Adrenal gland (tissue), 12 donors: ENCODE results near the gene PTPRQ. TPM values are rescaled to one million over a fixed set of nuclear protein-coding genes. Genes with fewer than 3 reads are reported as not detected.

Experiments
- DNase-seq, 7 donors: peaks; one replicate each; pipeline ENCODE4 v3.0.0-alpha.2; 2019 to 2020
- H3K27ac ChIP-seq, 5 donors: fragments of 200-600 bp; sonication (generic) in 4 of 5; 1 replicate in 3 of 5; 2 replicates in 2 of 5; pipeline versions ENCODE4 v1.5.1 to v1.8.0; 2016 to 2020; ENCODE audit warnings: mild to moderate bottlenecking in 1 of 5
- H3K27me3 ChIP-seq: fragments of 200-600 bp; 2 replicates; pipeline ENCODE4 v1.8.0; 2021
- H3K36me3 ChIP-seq, 2 donors: fragments of 200-600 bp; replicated peaks in 1 of 2; 1 replicate in 1 of 2; 2 replicates in 1 of 2; pipeline versions ENCODE4 v1.5.1 to v1.8.0; 2018 to 2022
- H3K4me1 ChIP-seq, 2 donors: fragments of 200-600 bp; replicated peaks in 1 of 2; 1 replicate in 1 of 2; 2 replicates in 1 of 2; pipeline versions ENCODE4 v1.5.1 to v1.8.0; 2018 to 2021
- H3K4me3 ChIP-seq, 4 donors: fragments of 200-600 bp; sonication (generic) in 3 of 4; one replicate each; pipeline ENCODE4 v1.5.1; 2016 to 2018
- H3K9me3 ChIP-seq, 3 donors: fragments of 200-600 bp; sonication (generic) in 1 of 3; replicated peaks in 1 of 3; 1 replicate in 2 of 3; 2 replicates in 1 of 3; pipeline versions ENCODE4 v1.5.1 to v1.8.0; 2016 to 2021
- CTCF ChIP-seq, 6 experiments: fragments of 450-650 bp in 4 of 6; fragments of 200-600 bp in 2 of 6; sonication (generic) in 1 of 6; IDR thresholded peaks; 1 replicate in 5 of 6; 2 replicates in 1 of 6; pipeline versions ENCODE4 v1.5.1 to v1.8.0; 2016 to 2021; ENCODE audit warnings: antibody characterized with exemption in 6 of 6, mild to moderate bottlenecking in 2 of 6, moderate library complexity in 1 of 6
- POLR2A ChIP-seq, 2 donors: fragments of 450-650 bp; IDR thresholded peaks; one replicate each; pipeline ENCODE4 v1.6.1; 2017; ENCODE audit warnings: antibody characterized with exemption in 2 of 2, mild to moderate bottlenecking in 2 of 2, moderate library complexity in 1 of 2
- WGBS, 4 donors: extraction: QIAGEN DNeasy Blood & Tissue Kit in 2 of 4; methylation state at CpG; one replicate each; pipeline versions ENCODE4 v1.1.5 to v1.1.7; 2013 to 2017; 5-methylcytosine and 5-hydroxymethylcytosine counted together
- intact Hi-C, 2 donors: fragments of 100-400 bp; cut with DNase I; formaldehyde crosslinking; loops; one replicate each; pipeline versions ENCODE4 v1.14.1 to v1.15.0; 2022 to 2023
- polyA plus RNA-seq, 3 donors: library from polyadenylated mRNA; stranded (reverse); fragments of 200-250 nt in 2 of 3; fragments of 350-450 nt in 1 of 3; fragmentation: Illumina TruSeq in 1 of 3; extraction: RNeasy Lipid Tissue Mini Kit (QIAGEN cat#74804) in 1 of 3; gene quantifications; one replicate each; pipeline ENCODE4 v1.2.3, GENCODE V29; 2013 to 2014
- total RNA-seq, 9 donors: library from RNA; depleted of rRNA in 4 of 9; stranded (reverse); fragments of >200 nt in 4 of 9; fragments of 120-200 nt in 1 of 9; fragmentation: NEBNext Ultra II Directional in 1 of 9; extraction: Animal tissue kit (Norgen Biotek cat#: 25700) in 1 of 9; gene quantifications; one replicate each; pipeline versions ENCODE4 v1.1.0 to v1.2.4, GENCODE V29; 2013 to 2023
- donor health status: healthy with polysubstance abuse.
- donor health status: Bipolar disorder and iron deficiency.
- donor health status: DM: yes; HTN: yes; CAD: no.
- donor health status: DM: no; HTN: no; CAD: no.
- donor health status: DM: no; HTN: no; CAD: no.
- donor health status: DM: yes; HTN: yes; CAD: no.

PTPRQ gene
- total and polyA plus RNA-seq, 12 donors, result under 0.01 to 0.27 (median 0.13) TPM; not detected in 2

- intact Hi-C loops, result no loop called here
- Histone ChIP-seq H3K4me1 (no peaks in the 10 kb centered on the region), H3K36me3 (no peaks in the 10 kb centered on the region), H3K27me3 (no peaks in the 10 kb centered on the region), H3K27ac (no peak overlapping the region), H3K4me3 (no peak overlapping the region), H3K9me3 (no peaks in the 10 kb centered on the region)
- no peak for DNase-seq
- 54 to 83% (median 58%) methylated on average over 4 to 11 of the region's 11 CpGs for WGBS, 4 donors
- no peak for TF ChIP-seq POLR2A (IDR thresholded peaks at IDR 0.05)
- no peak for TF ChIP-seq CTCF (IDR thresholded peaks at IDR 0.05)
These were observed 68.7 kb downstream of the PTPRQ start for GRCh38 chr12:80512781-80513180.

GRCh38 chr12:80513211-80513610, 69.2 kb downstream of the PTPRQ start:
- Histone ChIP-seq H3K9me3 (no peaks in the 10 kb centered on the region), H3K27me3 (no peaks in the 10 kb centered on the region), H3K4me3 (no peak overlapping the region), H3K36me3 (no peaks in the 10 kb centered on the region), H3K27ac (no peak overlapping the region), H3K4me1 (no peaks in the 10 kb centered on the region)
- DNase-seq, result peak in 1 of 7 donors; percentile 3
- WGBS, 4 donors, result 49 to 65% (median 54%) methylated on average over 14 to 18 of the region's 18 CpGs
- TF ChIP-seq POLR2A (IDR thresholded peaks at IDR 0.05) (no peak), CTCF (IDR thresholded peaks at IDR 0.05) (no peak)
- intact Hi-C loops, result no loop called here

- Histone ChIP-seq H3K27ac (no peak overlapping the region), H3K4me1 (no peaks in the 10 kb centered on the region), H3K36me3 (no peaks in the 10 kb centered on the region), H3K27me3 (no peaks in the 10 kb centered on the region), H3K4me3 (no peak overlapping the region), H3K9me3 (no peaks in the 10 kb centered on the region)
- intact Hi-C loops, result no loop called here
- TF ChIP-seq POLR2A (IDR thresholded peaks at IDR 0.05) (no peak), CTCF (IDR thresholded peaks at IDR 0.05) (no peak)
- DNase-seq, result no peak
- 92 to 98% (median 95%) methylated on average over 2 of the region's 2 CpGs for WGBS, 4 donors
These were observed 73.6 kb downstream of the PTPRQ start for GRCh38 chr12:80517655-80518054.

- TF ChIP-seq POLR2A (IDR thresholded peaks at IDR 0.05) (no peak), CTCF (IDR thresholded peaks at IDR 0.05) (no peak)
- no peaks in the 10 kb centered on the region for H3K9me3 ChIP-seq
These were observed 87.6 kb downstream of the PTPRQ start for GRCh38 chr12:80531646-80532045.

More at GRCh38 chr12:80531646-80532045, 87.6 kb downstream of the PTPRQ start:
- Histone ChIP-seq H3K36me3 (no peaks in the 10 kb centered on the region), H3K4me3 (no peak overlapping the region), H3K27me3 (no peaks in the 10 kb centered on the region), H3K27ac (no peak overlapping the region), H3K4me1 (no peaks in the 10 kb centered on the region)
- intact Hi-C loops, result no loop called here
- no peak for DNase-seq
